ENCODE measurements around the gene POC1A.

POC1A gene

GRCh38 chr3:52085681-52086282, 68.4 kb downstream of the POC1A start:
- no peak for DNase-seq (ENCODE audit: low spot score)

GRCh38 chr3:52084954-52085680, 69.1 kb downstream of the POC1A start:
- DNase-seq (ENCODE audit: low spot score): no peak

GRCh38 chr3:52084216-52084945, 69.8 kb downstream of the POC1A start:
- no peak for DNase-seq (ENCODE audit: low spot score)

DNA sequence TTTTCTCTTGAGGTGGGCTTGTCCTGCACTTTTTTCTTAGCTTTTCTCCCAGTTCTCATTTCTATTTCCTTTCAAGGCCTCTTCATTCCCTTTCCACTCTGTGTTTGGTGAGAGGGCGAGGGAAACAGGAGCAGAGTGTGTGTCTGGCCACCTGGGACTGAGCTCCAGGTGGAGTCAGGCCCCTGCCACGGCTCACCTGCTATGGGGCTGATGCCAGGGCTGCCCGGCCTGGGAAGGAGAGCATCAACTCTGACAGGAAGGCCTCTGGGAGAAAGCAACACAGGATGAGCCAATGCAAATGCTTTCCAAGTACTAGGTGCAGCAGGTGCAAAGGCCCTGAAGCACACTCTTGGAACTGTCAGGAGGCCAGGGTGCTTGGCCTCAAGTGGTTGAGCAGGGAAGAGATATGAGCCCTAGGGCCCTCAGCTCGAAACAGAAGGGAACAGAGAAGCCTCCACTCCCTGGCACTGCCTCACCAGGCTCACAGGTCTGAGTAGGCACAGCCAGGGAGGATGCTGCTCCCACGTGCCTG, 70.6 kb downstream of the POC1A start:
- no peak for DNase-seq (ENCODE audit: low spot score)

GRCh38 chr3:52082951-52083350, 71.3 kb downstream of the POC1A start:
- DNase-seq (ENCODE audit: low spot score): no peak

GRCh38 chr3:52080830-52081719, 73.1 kb downstream of the POC1A start:
- no peak for DNase-seq (ENCODE audit: low spot score)

DNA sequence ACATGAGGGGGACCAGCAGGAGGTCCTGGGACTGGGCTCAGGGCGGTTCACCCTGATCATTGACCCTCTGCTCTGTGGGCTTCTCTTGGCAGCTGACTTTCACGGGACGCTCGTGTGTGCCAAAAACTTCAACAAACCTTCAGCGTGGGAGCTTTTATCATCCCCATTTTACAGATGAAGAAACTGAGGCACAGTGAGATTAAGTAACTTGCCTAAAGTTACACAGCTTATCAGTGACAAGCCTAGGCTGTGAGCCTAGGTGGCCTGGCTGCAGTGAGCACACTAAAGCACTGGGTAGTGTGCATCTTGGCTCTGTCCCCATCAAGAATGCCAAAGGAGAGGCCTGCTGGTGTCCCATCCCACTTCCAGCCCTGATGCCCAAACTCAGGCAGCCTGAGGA, 74.3 kb downstream of the POC1A start:
- DNase-seq (ENCODE audit: low spot score): no peak

DNA sequence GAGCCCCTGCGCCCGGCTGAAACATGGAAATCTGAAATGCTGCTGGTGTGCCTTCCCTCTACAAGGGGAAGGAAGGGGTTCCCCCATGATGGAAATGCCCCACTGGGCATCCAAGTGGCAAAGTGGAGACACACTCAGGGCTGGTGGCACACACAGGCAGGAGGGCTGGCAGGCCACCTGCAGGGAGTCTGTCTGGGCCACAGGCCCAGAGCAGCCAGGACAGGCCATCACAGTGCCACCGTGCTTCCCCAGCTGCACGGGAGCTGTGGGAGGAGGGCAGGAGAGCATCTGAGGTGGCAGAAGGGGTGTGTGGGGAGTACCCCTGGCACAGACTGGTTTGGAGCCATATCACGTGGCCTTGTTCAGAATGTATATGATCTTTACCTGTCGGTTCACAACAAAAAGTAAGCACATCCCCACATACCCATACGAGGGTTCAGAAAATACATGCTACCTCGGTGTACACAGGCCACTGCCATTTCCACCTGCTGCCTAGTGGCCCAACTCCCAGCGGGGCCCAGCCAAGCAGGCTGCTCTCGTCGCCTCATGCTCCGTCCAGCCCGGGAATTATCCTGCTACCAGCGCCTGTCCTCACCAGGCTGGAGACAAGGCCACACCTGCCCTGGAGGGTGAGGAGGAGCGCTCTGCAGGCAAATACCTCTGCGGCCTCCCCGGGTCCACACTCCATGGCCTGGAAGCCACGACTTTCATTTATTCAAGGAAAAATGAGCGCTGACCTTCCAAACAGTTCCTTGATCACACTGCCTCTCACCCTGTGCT, 75.3 kb downstream of the POC1A start:
- DNase-seq (ENCODE audit: low spot score): no peak

DNA sequence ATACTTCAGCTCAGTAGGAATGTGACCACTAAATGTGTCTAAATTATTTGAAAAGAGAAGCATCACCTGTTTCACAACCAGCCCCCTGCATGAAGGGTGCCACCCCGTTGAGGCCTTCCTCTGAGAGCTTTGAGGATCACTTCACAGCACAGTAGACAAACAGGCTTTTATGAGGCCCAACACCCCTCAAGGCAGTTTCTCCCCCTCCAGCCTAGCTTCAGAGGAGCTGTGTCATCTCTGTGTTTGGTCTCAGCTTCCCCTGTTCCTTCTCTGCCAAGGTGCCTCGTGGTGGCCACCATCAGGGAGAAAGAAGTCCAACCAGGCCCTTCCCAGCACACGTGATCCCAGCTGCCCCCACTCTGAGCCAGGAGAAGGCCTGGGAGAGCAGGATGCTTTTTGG, 76.3 kb downstream of the POC1A start:
- no peak for DNase-seq (ENCODE audit: low spot score)

GRCh38 chr3:52076896-52077780, 77.1 kb downstream of the POC1A start:
- no peak for DNase-seq (ENCODE audit: low spot score)

GRCh38 chr3:52073490-52073889, 80.7 kb downstream of the POC1A start:
- DNase-seq (ENCODE audit: low spot score): no peak

- no peak for DNase-seq (ENCODE audit: low spot score)
Observed at GRCh38 chr3:52072471-52072870, 81.8 kb downstream of the POC1A start.

GRCh38 chr3:52072020-52072419, 82.2 kb downstream of the POC1A start:
- no peak for DNase-seq (ENCODE audit: low spot score)

DNA sequence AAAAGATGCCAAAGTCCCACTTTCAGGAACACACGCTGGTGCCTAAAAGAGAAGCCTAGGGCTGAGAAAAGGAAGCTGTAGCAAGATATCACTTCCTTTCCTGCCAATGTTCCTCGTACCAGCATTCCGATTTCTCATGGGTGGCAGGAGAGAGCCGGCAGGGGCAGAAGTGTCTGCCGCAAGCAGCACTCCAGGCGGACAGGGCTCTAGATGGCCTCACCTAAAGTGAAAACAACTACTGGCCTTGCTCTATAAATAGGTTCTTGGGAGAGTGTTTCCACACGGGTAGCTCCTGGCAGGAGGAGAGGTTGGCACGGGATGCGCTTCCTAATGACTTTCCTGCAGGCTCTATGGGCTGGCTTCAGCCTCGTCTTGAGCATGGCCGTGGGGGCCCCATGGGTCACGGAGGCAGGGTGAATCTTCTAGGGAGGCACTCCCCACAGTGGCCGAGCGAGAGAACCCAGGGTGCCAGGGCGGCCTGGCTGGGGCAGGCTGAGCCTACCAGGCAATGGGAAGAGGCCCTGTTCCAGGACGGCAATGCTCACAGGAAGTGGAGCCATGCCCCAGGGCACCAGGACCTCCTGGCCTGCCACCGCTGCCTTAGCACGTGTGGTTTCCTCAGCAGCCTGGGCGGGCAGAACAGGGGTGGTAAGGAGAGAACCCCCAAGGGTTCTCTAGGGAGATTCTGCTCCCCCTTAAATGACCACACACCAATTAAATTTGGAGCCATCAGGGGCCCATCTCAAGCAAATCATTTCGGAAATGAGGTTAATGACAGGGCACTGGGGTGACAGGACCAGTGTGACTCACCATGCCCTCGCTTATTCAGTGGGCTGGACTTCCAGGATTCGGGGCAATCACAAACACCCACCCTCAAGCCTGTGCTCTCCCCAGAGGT, 83.2 kb downstream of the POC1A start:
- no peak for DNase-seq (ENCODE audit: low spot score)

GRCh38 chr3:52069855-52070254, 84.4 kb downstream of the POC1A start:
- no peak for DNase-seq (ENCODE audit: low spot score)

- DNase-seq (ENCODE audit: low spot score): no peak
Observed at GRCh38 chr3:52069135-52069534, 85.1 kb downstream of the POC1A start.

DNA sequence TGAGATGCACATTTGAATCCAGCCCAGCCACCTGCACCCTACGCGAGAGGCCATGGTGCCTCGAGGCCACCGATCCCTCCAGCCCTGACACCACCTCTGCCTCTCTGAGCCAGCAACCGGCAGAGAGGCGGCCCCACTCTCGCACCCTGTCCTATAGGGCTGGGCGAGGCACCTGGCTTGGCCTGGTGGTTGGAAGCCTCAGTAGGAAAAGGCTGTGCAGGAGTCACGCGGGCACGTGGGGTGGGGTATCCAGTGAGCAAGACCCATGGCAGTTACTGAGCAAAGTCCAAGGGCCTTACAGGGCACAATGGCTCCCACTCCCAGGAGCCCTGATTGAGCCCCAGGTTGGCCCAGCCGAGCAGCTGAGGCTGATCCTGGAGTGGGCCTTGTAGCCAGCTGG, 85.5 kb downstream of the POC1A start:
- no peak for DNase-seq (ENCODE audit: low spot score)

GRCh38 chr3:52068055-52068571, 86.1 kb downstream of the POC1A start:
- no peak for DNase-seq (ENCODE audit: low spot score)

DNA sequence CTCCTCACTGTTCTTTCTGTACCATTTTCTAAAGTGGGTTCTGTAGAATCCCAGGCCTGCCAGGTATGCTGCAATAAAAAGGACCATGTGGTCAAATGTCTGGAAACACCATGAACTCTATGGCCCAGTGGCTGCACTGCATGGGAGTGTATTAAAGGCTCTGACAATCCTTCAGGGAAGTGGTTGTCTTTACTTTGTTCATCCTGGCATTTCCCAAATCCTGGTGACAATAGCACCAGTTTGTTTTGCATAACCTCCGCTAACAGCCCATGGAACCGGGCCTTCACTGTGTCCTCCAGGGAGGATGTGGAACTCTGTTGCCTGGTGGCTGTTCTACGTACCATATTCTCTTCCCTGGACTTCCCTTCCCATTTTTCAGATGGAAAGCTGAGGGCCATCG, 86.7 kb downstream of the POC1A start:
- DNase-seq (ENCODE audit: low spot score): no peak
